Hindlimb muscle (tissue), 1 donor: ENCODE data around the gene NBEA. TPM values are rescaled to one million over a fixed set of nuclear protein-coding genes. Genes with fewer than 3 reads are reported as not detected.
"Not testable (repeated sequence)": the region's sequence is repeated elsewhere in the genome, so short reads cannot be mapped to it uniquely, and the experiment has no call there.

ENCODE experiments used
- DNase-seq: peaks from one replicate; pipeline ENCODE4 v3.0.0-alpha.2; 2013
- polyA plus RNA-seq: library from polyadenylated mRNA; unstranded; fragments of 120-200 nt; gene quantifications from one replicate; pipeline ENCODE4 v1.2.1, GENCODE V29; 2013; ENCODE audit not compliant: insufficient read length

NBEA gene
- polyA plus RNA-seq, 1 donor = 17.3 TPM

- no peak for DNase-seq
Measured at GRCh38 chr13:35597451-35597850, 655.4 kb downstream of the NBEA start.

GRCh38 chr13:35598233-35598632 is 656.2 kb downstream of the NBEA start:
- no peak for DNase-seq

- DNase-seq = no peak
Measured at GRCh38 chr13:35598790-35599369, 656.8 kb downstream of the NBEA start.

- no peak for DNase-seq
Measured at GRCh38 chr13:35599384-35599783, 657.3 kb downstream of the NBEA start.

- no peak for DNase-seq
Measured at GRCh38 chr13:35600137-35600536, 658.1 kb downstream of the NBEA start.

GRCh38 chr13:35603593-35604285 is 661.7 kb downstream of the NBEA start:
- no peak for DNase-seq

- DNase-seq = no peak
Measured at GRCh38 chr13:35614666-35615065, 672.6 kb downstream of the NBEA start.

- no peak for DNase-seq
Measured at GRCh38 chr13:35617420-35617819, 675.4 kb downstream of the NBEA start.

GRCh38 chr13:35618565-35619083 is 676.6 kb downstream of the NBEA start:
- DNase-seq = no peak

GRCh38 chr13:35621989-35622388 is 679.9 kb downstream of the NBEA start:
- no peak for DNase-seq

GRCh38 chr13:35629026-35629425 is 687.0 kb downstream of the NBEA start:
- no peak for DNase-seq

- DNase-seq = no peak
Measured at GRCh38 chr13:35630551-35631275, 688.6 kb downstream of the NBEA start.

- DNase-seq = no peak
Measured at GRCh38 chr13:35631666-35632065, 689.6 kb downstream of the NBEA start.

- DNase-seq = no peak
Measured at GRCh38 chr13:35643625-35644024, 701.6 kb downstream of the NBEA start.

- DNase-seq = no peak
Measured at GRCh38 chr13:35646056-35646774, 704.1 kb downstream of the NBEA start.

GRCh38 chr13:35648201-35648600 is 706.1 kb downstream of the NBEA start:
- no peak for DNase-seq

- no peak for DNase-seq
Measured at GRCh38 chr13:35649162-35649561, 707.1 kb downstream of the NBEA start.

- DNase-seq = no peak
Measured at GRCh38 chr13:35659796-35660195, 717.7 kb downstream of the NBEA start.

GRCh38 chr13:35664747-35665146 is 722.7 kb downstream of the NBEA start:
- DNase-seq = no peak

- no peak for DNase-seq
Measured at GRCh38 chr13:35669321-35669720, 727.3 kb downstream of the NBEA start.

- no peak for DNase-seq
Measured at GRCh38 chr13:35672611-35673010, 730.5 kb downstream of the NBEA start.

- DNase-seq = no peak
Measured at GRCh38 chr13:35675651-35676050, 733.6 kb downstream of the NBEA start.

GRCh38 chr13:35677863-35678262 is 735.8 kb downstream of the NBEA start:
- DNase-seq = not testable (repeated sequence)
